HG03469 (cell line): ENCODE measurements around the gene RBM48.
"Not testable (repeated sequence)": the region's sequence is repeated elsewhere in the genome, so short reads cannot be mapped to it uniquely, and the experiment has no call there.

Experiments
- ATAC-seq: cut with Tn5 transposase; IDR thresholded peaks from one replicate; pipeline ENCODE4 v1.9.1; 2021; ENCODE audit warnings: mild to moderate bottlenecking, moderate library complexity, moderate number of reproducible peaks; ENCODE audit not compliant: unreplicated experiment

Gene RBM48

GRCh38 chr7:92528188-92528957, at the start of gene RBM48, which contains the start of gene PEX1:
RBM48 (plus strand) TSS chr7:92528795; CDS start chr7:92528814, 19 bp downstream.
PEX1 (minus strand) TSS chr7:92528520; CDS start chr7:92528435, 85 bp downstream.
- peak; percentile 91 for ATAC-seq

- ATAC-seq: not testable (repeated sequence)
Measured at GRCh38 chr7:92479146-92479545, 49.4 kb upstream of the RBM48 start.

- ATAC-seq: not testable (repeated sequence)
Measured at GRCh38 chr7:92483624-92484023, 45.0 kb upstream of the RBM48 start.

GRCh38 chr7:92484226-92484625, 44.4 kb upstream of the RBM48 start:
- ATAC-seq: not testable (repeated sequence)

GRCh38 chr7:92485267-92485892, 43.2 kb upstream of the RBM48 start:
- no peak for ATAC-seq

- ATAC-seq: no peak
Measured at GRCh38 chr7:92485974-92486373, 42.6 kb upstream of the RBM48 start.

GRCh38 chr7:92487804-92488203, 40.8 kb upstream of the RBM48 start:
- ATAC-seq: no peak

GRCh38 chr7:92489634-92490033, 39.0 kb upstream of the RBM48 start:
- no peak for ATAC-seq

- no peak for ATAC-seq
Measured at GRCh38 chr7:92496876-92497275, 31.7 kb upstream of the RBM48 start.

GRCh38 chr7:92498557-92498956, 30.0 kb upstream of the RBM48 start:
- no peak for ATAC-seq

GRCh38 chr7:92503767-92504166, 24.8 kb upstream of the RBM48 start:
- ATAC-seq: no peak

GRCh38 chr7:92504563-92504962, 24.0 kb upstream of the RBM48 start:
- ATAC-seq: no peak

GRCh38 chr7:92506363-92506762, 22.2 kb upstream of the RBM48 start:
- no peak for ATAC-seq

GRCh38 chr7:92508946-92509345, 19.6 kb upstream of the RBM48 start:
- ATAC-seq: no peak

- no peak for ATAC-seq
Measured at GRCh38 chr7:92513167-92513902, 15.3 kb upstream of the RBM48 start.

GRCh38 chr7:92517631-92518030, 11.0 kb upstream of the RBM48 start:
- no peak for ATAC-seq

- no peak for ATAC-seq
Measured at GRCh38 chr7:92520024-92520423, 8.6 kb upstream of the RBM48 start.

- no peak for ATAC-seq
Measured at GRCh38 chr7:92523110-92523509, 5.5 kb upstream of the RBM48 start.

- ATAC-seq: peak; percentile 31
Measured at GRCh38 chr7:92527300-92528187, 1.1 kb upstream of the RBM48 start.

- ATAC-seq: no peak
Measured at GRCh38 chr7:92528958-92529264, 316 bp downstream of the RBM48 start.

- ATAC-seq: no peak
Measured at GRCh38 chr7:92534572-92534971, 6.0 kb downstream of the RBM48 start.
